ENCODE measurements around the gene ATXN10.

DNA sequence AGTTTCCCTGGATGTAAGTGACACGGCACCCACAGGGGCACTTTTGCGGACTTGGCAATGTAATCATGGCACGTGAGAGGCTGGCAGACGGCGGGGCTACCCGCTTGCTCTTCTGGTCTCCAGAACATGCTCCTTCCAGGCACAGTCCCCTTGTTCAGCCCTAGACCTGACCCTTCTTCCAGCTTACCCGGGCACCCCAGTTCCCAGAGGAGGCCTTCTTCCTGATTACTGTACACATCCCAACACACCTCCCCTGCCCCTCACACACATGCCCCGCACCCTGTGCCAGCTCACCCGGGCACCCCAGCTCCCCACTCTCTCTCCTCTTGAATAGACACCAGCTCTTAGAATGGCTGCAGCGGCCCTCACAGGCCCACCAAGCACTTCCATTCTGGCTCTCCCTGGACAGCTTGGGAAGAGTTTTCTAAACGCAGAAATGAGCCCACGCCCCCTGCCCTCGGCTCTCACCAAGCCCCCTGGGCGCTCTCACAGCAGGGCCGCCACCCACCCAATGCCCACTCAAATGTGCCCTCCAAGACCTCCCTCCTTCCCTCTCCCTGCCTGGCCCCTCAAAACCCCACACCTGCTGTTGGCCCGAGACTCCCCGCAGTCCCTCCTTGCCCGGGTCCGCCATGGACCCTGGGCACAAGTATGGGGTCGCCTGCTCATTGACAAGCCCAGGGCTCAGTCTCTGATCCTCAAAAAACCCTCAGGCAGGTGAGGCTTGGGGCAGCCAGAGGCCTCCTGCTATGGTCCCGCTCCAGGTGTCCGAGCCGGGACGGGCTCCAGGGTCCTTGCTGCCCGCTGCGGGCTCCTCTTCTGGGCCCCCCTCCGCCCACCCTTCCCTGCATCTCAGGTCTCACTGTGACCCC lies 216.8 kb downstream of the ATXN10 start:
- no peak for TF ChIP-seq POLR2A (IDR thresholded peaks at IDR 0.05)
- TF ChIP-seq, protein P1, sequence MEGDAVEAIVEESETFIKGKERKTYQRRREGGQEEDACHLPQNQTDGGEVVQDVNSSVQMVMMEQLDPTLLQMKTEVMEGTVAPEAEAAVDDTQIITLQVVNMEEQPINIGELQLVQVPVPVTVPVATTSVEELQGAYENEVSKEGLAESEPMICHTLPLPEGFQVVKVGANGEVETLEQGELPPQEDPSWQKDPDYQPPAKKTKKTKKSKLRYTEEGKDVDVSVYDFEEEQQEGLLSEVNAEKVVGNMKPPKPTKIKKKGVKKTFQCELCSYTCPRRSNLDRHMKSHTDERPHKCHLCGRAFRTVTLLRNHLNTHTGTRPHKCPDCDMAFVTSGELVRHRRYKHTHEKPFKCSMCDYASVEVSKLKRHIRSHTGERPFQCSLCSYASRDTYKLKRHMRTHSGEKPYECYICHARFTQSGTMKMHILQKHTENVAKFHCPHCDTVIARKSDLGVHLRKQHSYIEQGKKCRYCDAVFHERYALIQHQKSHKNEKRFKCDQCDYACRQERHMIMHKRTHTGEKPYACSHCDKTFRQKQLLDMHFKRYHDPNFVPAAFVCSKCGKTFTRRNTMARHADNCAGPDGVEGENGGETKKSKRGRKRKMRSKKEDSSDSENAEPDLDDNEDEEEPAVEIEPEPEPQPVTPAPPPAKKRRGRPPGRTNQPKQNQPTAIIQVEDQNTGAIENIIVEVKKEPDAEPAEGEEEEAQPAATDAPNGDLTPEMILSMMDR (IDR thresholded peaks at IDR 0.05) = no peak
- no peak for TF ChIP-seq POLR2AphosphoS5 (IDR thresholded peaks at IDR 0.05)
